ENCODE measurements around the gene GPR152.

The GPR152 gene

DNA sequence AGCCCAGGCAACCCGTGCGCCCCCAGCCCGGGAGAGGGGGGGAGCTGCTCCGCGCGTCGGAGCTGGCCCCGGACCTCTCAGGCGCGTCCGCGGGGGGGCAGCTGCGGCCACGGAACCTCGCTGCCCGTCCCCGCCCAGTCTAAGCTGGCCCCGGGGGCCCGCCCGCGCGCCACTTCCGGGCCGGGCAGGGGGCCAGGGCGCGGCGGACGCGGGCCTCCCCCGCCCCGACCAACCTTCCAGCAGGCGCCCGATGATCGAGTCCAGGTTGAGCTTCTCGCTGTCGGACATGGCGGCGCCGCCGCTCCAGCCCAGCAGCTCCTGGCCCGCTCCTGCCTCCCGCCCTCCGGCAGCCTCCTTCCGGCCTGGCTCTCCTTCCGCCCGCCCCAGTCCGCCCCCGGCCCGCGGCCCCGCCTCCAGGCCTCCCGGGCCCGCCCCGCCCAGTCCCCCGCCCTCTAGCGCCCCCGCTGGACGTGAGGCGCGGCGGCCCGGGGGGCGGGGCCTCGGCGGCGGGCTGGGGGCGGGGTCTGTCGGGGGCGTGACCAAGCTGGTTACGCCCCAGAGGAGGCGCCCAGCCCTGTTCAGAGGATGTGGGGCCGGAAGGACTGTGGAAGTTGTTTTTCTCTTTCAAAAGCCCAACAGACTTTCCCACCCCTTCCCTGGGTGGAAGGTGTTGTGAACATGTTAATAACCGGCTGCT is 50.9 kb downstream of the GPR152 start, which contains the start of gene PPP1CA:
Gene PPP1CA (minus strand): TSS at position 364 of the 697 bp plus-strand sequence. CDS start 76 bp downstream, at position 288.
- Histone ChIP-seq H4K20me1 (ENCODE audit: insufficient read depth, low read length) (peaks cover 8% of the 10 kb centered on the region; the same call in 1 of the 2 replicates), H2AFZ (ENCODE audit: low read depth, low read length) (0 out of 2 replicates have a peak within 1 kb of the TSS, but pooled peaks have one; percentile 45), H3K36me3 (replicated peaks; ENCODE audit: low read depth, low read length) (peaks cover 34% of the 10 kb centered on the region), H3K27me3 (ENCODE audit: low read depth, low read length) (no peaks in the 10 kb centered on the region), H3K9me3 (ENCODE audit: insufficient read depth, low read length) (no peaks in the 10 kb centered on the region), H3K4me3 (ENCODE audit: low read length) (peak within 1 kb of the TSS; percentile 94), H3K79me2 (ENCODE audit: low read length) (peaks cover 21% of the 10 kb centered on the region), H3K27ac (ENCODE audit: low read length) (peak within 1 kb of the TSS; percentile 79), H3K4me1 (ENCODE audit: low read length) (peaks cover 39% of the 10 kb centered on the region), H3K9ac (ENCODE audit: low read length) (peak within 1 kb of the TSS; percentile 97), H3K4me2 (ENCODE audit: low read length) (peak within 1 kb of the TSS; percentile 98)
- no peak for TF ChIP-seq EZH2phosphoT487 (IDR thresholded peaks at IDR 0.05; ENCODE audit: low read depth)
- TF ChIP-seq, protein P1, sequence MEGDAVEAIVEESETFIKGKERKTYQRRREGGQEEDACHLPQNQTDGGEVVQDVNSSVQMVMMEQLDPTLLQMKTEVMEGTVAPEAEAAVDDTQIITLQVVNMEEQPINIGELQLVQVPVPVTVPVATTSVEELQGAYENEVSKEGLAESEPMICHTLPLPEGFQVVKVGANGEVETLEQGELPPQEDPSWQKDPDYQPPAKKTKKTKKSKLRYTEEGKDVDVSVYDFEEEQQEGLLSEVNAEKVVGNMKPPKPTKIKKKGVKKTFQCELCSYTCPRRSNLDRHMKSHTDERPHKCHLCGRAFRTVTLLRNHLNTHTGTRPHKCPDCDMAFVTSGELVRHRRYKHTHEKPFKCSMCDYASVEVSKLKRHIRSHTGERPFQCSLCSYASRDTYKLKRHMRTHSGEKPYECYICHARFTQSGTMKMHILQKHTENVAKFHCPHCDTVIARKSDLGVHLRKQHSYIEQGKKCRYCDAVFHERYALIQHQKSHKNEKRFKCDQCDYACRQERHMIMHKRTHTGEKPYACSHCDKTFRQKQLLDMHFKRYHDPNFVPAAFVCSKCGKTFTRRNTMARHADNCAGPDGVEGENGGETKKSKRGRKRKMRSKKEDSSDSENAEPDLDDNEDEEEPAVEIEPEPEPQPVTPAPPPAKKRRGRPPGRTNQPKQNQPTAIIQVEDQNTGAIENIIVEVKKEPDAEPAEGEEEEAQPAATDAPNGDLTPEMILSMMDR (IDR thresholded peaks at IDR 0.05; ENCODE audit: low read depth, low read length) = peak; percentile 27

All from OCI-LY3 (cell line).